K562 (cell line): ENCODE results near the gene KIF5A. TPM values are rescaled to one million over a fixed set of nuclear protein-coding genes. Genes with fewer than 3 reads are reported as not detected.

ENCODE experiments used
- BRD9 ChIP-seq: fragments of 450-650 bp; IDR thresholded peaks from 2 replicates; pipeline ENCODE4 v1.6.1; 2018; ENCODE audit warnings: low read depth; ENCODE audit not compliant: partially characterized antibody
- CTBP1 ChIP-seq: fragments of 450-650 bp; IDR thresholded peaks from 2 replicates; pipeline ENCODE4 v1.6.1; 2016; ENCODE audit warnings: borderline replicate concordance
- EP300 ChIP-seq: IDR thresholded peaks from 2 replicates; pipeline ENCODE4 v1.6.1; 2012; ENCODE audit warnings: low read length, improper control_type of control experiment
- GMEB1 ChIP-seq: fragments of 250-450 bp; sonication (Bioruptor Pico); IDR thresholded peaks from 2 replicates; pipeline ENCODE4 v1.4.0; 2020; ENCODE audit warnings: mild to moderate bottlenecking
- HDAC3 ChIP-seq: fragments of 450-650 bp; IDR thresholded peaks from 2 replicates; pipeline ENCODE4 v1.6.1; 2018; ENCODE audit warnings: borderline replicate concordance, mild to moderate bottlenecking, moderate library complexity; ENCODE audit not compliant: partially characterized antibody
- NCOA1 ChIP-seq: fragments of 450-650 bp; IDR thresholded peaks from 2 replicates; pipeline ENCODE4 v1.6.1; 2016; ENCODE audit warnings: low read depth
- POLR2AphosphoS5 ChIP-seq: IDR thresholded peaks from 2 replicates; pipeline ENCODE4 v1.6.1; 2011; ENCODE audit warnings: mild to moderate bottlenecking, low read depth, low read length, moderate library complexity; ENCODE audit not compliant: control insufficient read depth, insufficient read depth
- RAD21 ChIP-seq, 2 experiments: fragments of 250-450 bp in 1 of 2; fragments of 450-650 bp in 1 of 2; sonication (Bioruptor Pico) in 1 of 2; formaldehyde crosslinking in 1 of 2; IDR thresholded peaks in 1 of 2; conservative IDR thresholded peaks in 1 of 2; 2 replicates each; pipeline versions ENCODE4 v1.4.0 to v1.8.0; 2020 to 2022; ENCODE audit warnings: mild to moderate bottlenecking in 2 of 2, moderate library complexity in 1 of 2
- RREB1 ChIP-seq: fragments of 250-450 bp; sonication (Bioruptor Pico); IDR thresholded peaks from 2 replicates; pipeline ENCODE4 v1.4.0; 2020
- TRIM24 ChIP-seq, 2 experiments: fragments of 450-650 bp; IDR thresholded peaks; 2 replicates each; pipeline ENCODE4 v1.6.1; 2016
- YY1 ChIP-seq, 3 experiments: IDR thresholded peaks; 2 replicates each; pipeline ENCODE4 v1.6.1; 2011; ENCODE audit warnings: low read length in 2 of 3, mild to moderate bottlenecking in 2 of 3, moderate library complexity in 2 of 3, borderline replicate concordance in 1 of 3, control low read depth in 1 of 3, low read depth in 1 of 3; ENCODE audit not compliant: insufficient read depth in 3 of 3, insufficient replicate concordance in 2 of 3, control insufficient read depth in 1 of 3, insufficient read length in 1 of 3; ENCODE audit errors: extremely low read depth in 1 of 3
- ZBTB2 ChIP-seq: fragments of 450-650 bp; IDR thresholded peaks from 2 replicates; pipeline ENCODE4 v1.6.1; 2016; ENCODE audit warnings: antibody characterized with exemption
- polyA plus RNA-seq, 8 experiments: library from polyadenylated mRNA; depleted of rRNA in 4 of 8; stranded (reverse) in 5 of 8; unstranded in 3 of 8; fragments of >200 nt; fragmentation: Nextera tagmentation in 2 of 8; fragmentation: Illumina TruSeq in 1 of 8; extraction: Ambion mirVana in 2 of 8; extraction: Trizol in 1 of 8; gene quantifications; 2 replicates each; pipeline versions ENCODE4 v1.2.1 to v1.2.3, GENCODE V29; 2011 to 2014; ENCODE audit warnings: inconsistent platforms in 1 of 8, missing spikeins in 1 of 8
- total RNA-seq, 7 experiments: library from RNA; depleted of rRNA in 6 of 7; stranded (reverse); fragments of >200 nt in 6 of 7; fragmentation: Illumina TruSeq in 2 of 7; extraction: Trizol in 2 of 7; gene quantifications; 2 replicates each; pipeline versions ENCODE4 v1.2.1 to v1.2.3, GENCODE V29; 2011 to 2021; ENCODE audit warnings: low replicate concordance in 1 of 7
- TF ChIP-seq, protein P1 (sequence below): IDR thresholded peaks from 2 replicates; pipeline ENCODE4 v1.6.1; 2014; ENCODE audit warnings: antibody characterized with exemption
- TF ChIP-seq, protein P2 (sequence below): fragments of 450-650 bp; conservative IDR thresholded peaks from 2 replicates; pipeline ENCODE4 v1.6.1; 2016; ENCODE audit warnings: missing genetic modification characterization, low read depth, mild to moderate bottlenecking, missing compliant biosample characterization, moderate library complexity

KIF5A gene
- total and polyA plus RNA-seq, 9 of the 15 experiments (the other 6 are each of a cell fraction or from before 2014, with no cell fraction given) = 3.4 to 17.7 (median 8.0) TPM

GRCh38 chr12:57539134-57539768, 10.6 kb upstream of the KIF5A start (continued):
- TF ChIP-seq YY1 (IDR thresholded peaks at IDR 0.05; ENCODE audit: borderline replicate concordance in 1 of 3, control insufficient read depth in 1 of 3, extremely low read depth in 1 of 3, insufficient read depth in 3 of 3, insufficient read length in 1 of 3, insufficient replicate concordance in 2 of 3, low read depth in 1 of 3, low read length in 2 of 3) = peak in 1 of 3 experiments; percentile 17
- TF ChIP-seq, protein P1, sequence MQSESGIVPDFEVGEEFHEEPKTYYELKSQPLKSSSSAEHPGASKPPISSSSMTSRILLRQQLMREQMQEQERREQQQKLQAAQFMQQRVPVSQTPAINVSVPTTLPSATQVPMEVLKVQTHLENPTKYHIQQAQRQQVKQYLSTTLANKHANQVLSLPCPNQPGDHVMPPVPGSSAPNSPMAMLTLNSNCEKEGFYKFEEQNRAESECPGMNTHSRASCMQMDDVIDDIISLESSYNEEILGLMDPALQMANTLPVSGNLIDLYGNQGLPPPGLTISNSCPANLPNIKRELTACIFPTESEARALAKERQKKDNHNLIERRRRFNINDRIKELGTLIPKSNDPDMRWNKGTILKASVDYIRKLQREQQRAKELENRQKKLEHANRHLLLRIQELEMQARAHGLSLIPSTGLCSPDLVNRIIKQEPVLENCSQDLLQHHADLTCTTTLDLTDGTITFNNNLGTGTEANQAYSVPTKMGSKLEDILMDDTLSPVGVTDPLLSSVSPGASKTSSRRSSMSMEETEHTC = peak; percentile 52
- peak; percentile 75 for TF ChIP-seq ZBTB2
- peak; percentile 92 for TF ChIP-seq POLR2AphosphoS5
- 0 out of 4 replicates have a peak, but pooled peaks of 1 of the 2 experiments have one; percentile 25 for TF ChIP-seq RAD21 (CRISPR knock-in tag; conservative IDR thresholded peaks at IDR 0.05 in 1 of 2, IDR thresholded peaks at IDR 0.05 in 1 of 2)
- TF ChIP-seq RREB1 = 0 out of 2 replicates have a peak, but pooled peaks have one; percentile 69
- TF ChIP-seq NCOA1 = peak; percentile 76; the same call in 1 of the 2 replicates
- no peak for TF ChIP-seq BRD9
- peak; percentile 94 for TF ChIP-seq EP300
- TF ChIP-seq GMEB1 (CRISPR knock-in tag) = no peak
- TF ChIP-seq TRIM24 (IDR thresholded peaks at IDR 0.05) = peak; percentile 58 to 85
- peak; percentile 85 for TF ChIP-seq HDAC3
- TF ChIP-seq, protein P2, sequence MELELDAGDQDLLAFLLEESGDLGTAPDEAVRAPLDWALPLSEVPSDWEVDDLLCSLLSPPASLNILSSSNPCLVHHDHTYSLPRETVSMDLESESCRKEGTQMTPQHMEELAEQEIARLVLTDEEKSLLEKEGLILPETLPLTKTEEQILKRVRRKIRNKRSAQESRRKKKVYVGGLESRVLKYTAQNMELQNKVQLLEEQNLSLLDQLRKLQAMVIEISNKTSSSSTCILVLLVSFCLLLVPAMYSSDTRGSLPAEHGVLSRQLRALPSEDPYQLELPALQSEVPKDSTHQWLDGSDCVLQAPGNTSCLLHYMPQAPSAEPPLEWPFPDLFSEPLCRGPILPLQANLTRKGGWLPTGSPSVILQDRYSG (tag) = 0 out of 2 replicates have a peak, but pooled peaks have one; percentile 54
- TF ChIP-seq CTBP1 = peak; percentile 86
